GM12874 (cell line): ENCODE results near the gene RELN.

Experiments used
- CTCF ChIP-seq: IDR thresholded peaks from 2 replicates; pipeline ENCODE4 v1.5.1; 2011; ENCODE audit warnings: low read depth, mild to moderate bottlenecking, control low read depth, low read length, moderate library complexity; ENCODE audit not compliant: insufficient read depth

The RELN gene

GRCh38 chr7:103824251-103824650 lies 165.2 kb downstream of the RELN start:
- no peak for TF ChIP-seq CTCF

DNA sequence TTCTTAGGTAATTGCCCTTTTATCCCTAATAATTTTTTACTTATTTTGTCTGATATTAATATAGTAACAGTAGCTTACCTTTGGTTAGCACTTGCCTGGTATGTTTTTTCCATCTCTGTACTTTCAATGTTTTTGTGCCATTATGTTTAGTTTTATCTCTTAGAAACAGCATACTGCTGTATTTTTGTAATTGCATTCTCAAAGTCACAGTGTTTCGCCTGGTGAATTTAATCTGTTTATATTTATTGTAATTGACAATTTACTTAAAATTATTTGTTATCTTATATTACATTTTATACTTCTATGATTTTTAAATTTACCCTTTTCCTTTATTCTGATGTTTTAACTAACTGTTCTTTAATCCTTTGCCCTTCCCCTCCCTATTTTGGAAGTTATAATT lies 166.4 kb downstream of the RELN start:
- TF ChIP-seq CTCF: no peak

GRCh38 chr7:103821092-103821491 lies 168.4 kb downstream of the RELN start:
- TF ChIP-seq CTCF: no peak

- TF ChIP-seq CTCF: no peak
Observed at GRCh38 chr7:103813970-103814369, 175.5 kb downstream of the RELN start.

DNA sequence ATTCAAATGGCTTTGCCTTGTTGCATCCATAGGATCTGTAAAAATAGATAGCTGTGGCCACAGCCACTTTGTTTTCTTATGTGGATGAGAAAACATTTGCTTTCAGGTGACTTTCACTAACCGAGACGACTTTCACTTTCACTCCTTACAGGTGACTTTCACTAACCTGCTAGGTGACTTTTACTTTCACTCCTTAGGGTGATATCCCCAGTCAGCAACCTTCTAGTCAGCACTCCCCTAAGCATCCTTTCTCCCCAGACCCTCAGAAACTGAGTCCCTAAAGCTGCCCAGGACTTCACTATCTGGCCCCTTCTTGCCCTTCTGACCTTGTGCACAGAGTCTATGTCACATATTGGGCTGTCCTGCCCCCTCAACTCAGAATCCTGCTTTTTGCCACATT lies 177.5 kb downstream of the RELN start:
- no peak for TF ChIP-seq CTCF

- no peak for TF ChIP-seq CTCF
Observed at GRCh38 chr7:103811290-103811689, 178.2 kb downstream of the RELN start.

GRCh38 chr7:103810112-103810744 lies 179.2 kb downstream of the RELN start:
- TF ChIP-seq CTCF: no peak
